ENCODE data around the gene PLXNA4. TPM values are rescaled to one million over a fixed set of nuclear protein-coding genes. Genes with fewer than 3 reads are reported as not detected.

PLXNA4 gene
- total RNA-seq, 1 experiment from 2014 or later: 0.11 TPM

DNA sequence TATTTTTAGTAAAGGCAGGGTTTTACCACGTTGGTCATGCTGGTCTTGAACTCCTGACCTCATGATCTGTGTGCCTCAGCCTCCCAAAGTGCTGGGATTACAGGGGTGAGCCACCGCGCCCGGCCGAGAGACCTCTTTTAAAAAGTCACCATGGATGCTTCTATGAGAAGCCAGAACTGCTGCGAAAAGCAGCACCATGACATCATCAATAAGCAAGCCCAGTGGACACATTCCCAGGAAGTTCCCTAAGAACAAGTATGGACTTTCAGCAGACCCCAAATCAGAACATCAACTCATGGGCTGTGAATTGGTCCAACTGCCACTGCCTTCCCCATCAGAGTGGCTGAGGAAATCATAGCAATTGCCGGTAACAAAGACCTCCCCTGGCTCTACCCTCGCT is 93.4 kb downstream of the PLXNA4 start:
- ChIA-PET CTCF (no interaction called here), POLR2A (ENCODE audit: low non-redundant PET) (no interaction called here)

DNA sequence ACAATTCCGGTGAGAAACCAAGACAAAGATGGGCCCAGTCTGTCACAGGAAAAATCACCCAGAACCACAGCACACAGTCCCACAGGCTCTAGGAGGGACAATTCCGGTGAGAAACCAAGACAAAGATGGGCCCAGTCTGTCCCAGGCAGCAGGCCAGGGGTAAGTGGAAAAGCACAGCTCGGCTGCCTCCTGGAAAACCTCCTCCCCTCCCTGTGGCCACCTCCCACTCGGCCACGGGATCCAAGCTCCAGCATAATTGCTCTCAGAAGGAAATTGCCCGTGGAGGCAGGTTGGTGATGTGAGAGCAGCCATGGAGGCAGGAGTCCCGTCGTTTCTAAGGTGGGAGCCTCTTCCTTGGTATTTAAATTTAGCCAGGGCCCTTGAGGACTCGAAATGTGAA is 95.7 kb downstream of the PLXNA4 start:
- Histone ChIP-seq H3K9me3 (ENCODE audit: low read depth, low read length, poor library complexity, severe bottlenecking) (no peaks in the 10 kb centered on the region), H3K36me3 (ENCODE audit: insufficient read depth, low read length, poor library complexity, severe bottlenecking) (no peaks in the 10 kb centered on the region), H3K4me1 (ENCODE audit: insufficient read depth, low read length, poor library complexity, severe bottlenecking) (no peaks in the 10 kb centered on the region), H3K27ac (ENCODE audit: low read depth, low read length, poor library complexity, severe bottlenecking) (no peak overlapping the region), H3K27me3 (replicated peaks; ENCODE audit: insufficient read depth, low read depth, low read length, poor library complexity) (peaks cover 4% of the 10 kb centered on the region), H3K4me3 (ENCODE audit: low read depth, low read length, poor library complexity, severe bottlenecking) (no peak overlapping the region)
- BruUV-seq (replicated peaks): no TSS peak
- intact Hi-C loops (cut with micrococcal nuclease; ENCODE audit: unreplicated experiment): no loop called here
- CTCF ChIA-PET: no interaction called here
- DNase-seq (ENCODE audit: low spot score): no peak
- POLR2A ChIA-PET (ENCODE audit: low non-redundant PET): no interaction called here
- no peak for TF ChIP-seq EZH2 (IDR thresholded peaks at IDR 0.05; ENCODE audit: borderline replicate concordance, low read depth, low read length, poor library complexity, severe bottlenecking)
- TF ChIP-seq, protein P1, sequence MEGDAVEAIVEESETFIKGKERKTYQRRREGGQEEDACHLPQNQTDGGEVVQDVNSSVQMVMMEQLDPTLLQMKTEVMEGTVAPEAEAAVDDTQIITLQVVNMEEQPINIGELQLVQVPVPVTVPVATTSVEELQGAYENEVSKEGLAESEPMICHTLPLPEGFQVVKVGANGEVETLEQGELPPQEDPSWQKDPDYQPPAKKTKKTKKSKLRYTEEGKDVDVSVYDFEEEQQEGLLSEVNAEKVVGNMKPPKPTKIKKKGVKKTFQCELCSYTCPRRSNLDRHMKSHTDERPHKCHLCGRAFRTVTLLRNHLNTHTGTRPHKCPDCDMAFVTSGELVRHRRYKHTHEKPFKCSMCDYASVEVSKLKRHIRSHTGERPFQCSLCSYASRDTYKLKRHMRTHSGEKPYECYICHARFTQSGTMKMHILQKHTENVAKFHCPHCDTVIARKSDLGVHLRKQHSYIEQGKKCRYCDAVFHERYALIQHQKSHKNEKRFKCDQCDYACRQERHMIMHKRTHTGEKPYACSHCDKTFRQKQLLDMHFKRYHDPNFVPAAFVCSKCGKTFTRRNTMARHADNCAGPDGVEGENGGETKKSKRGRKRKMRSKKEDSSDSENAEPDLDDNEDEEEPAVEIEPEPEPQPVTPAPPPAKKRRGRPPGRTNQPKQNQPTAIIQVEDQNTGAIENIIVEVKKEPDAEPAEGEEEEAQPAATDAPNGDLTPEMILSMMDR (conservative IDR thresholded peaks at IDR 0.05; ENCODE audit: low read depth, low read length): no peak

More for the DNA sequence above, 93.4 kb downstream of the PLXNA4 start:
- BruUV-seq (replicated peaks): no TSS peak
- intact Hi-C loops (cut with micrococcal nuclease; ENCODE audit: unreplicated experiment): no loop called here
- Histone ChIP-seq H3K27ac (ENCODE audit: low read depth, low read length, poor library complexity, severe bottlenecking) (no peak overlapping the region), H3K9me3 (ENCODE audit: low read depth, low read length, poor library complexity, severe bottlenecking) (no peaks in the 10 kb centered on the region), H3K4me1 (ENCODE audit: insufficient read depth, low read length, poor library complexity, severe bottlenecking) (no peaks in the 10 kb centered on the region), H3K36me3 (ENCODE audit: insufficient read depth, low read length, poor library complexity, severe bottlenecking) (no peaks in the 10 kb centered on the region), H3K4me3 (ENCODE audit: low read depth, low read length, poor library complexity, severe bottlenecking) (no peak overlapping the region), H3K27me3 (replicated peaks; ENCODE audit: insufficient read depth, low read depth, low read length, poor library complexity) (peaks cover 8% of the 10 kb centered on the region)
- DNase-seq (ENCODE audit: low spot score): no peak
- no peak for TF ChIP-seq EZH2 (IDR thresholded peaks at IDR 0.05; ENCODE audit: borderline replicate concordance, low read depth, low read length, poor library complexity, severe bottlenecking)
- TF ChIP-seq, protein P1 (conservative IDR thresholded peaks at IDR 0.05; ENCODE audit: low read depth, low read length): no peak

DNA sequence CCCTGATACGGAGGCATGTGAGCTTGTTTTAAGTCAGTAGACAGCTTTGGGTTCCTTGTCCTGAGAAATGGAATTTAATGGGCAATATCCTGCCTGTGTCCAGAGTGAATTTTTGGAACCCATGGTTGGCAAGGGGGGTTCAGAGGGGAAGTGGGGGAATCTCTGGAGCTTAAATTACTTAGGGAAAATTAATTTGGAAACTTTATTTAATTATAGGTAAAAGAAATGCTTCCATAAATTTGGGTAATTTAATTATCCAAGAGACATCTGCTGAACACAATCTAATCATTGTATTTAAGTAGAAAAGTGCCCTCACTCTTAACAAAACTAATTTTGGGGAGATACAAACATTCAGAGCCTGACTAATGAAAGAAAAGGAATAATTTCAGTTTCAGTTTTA is 99.7 kb downstream of the PLXNA4 start:
- Histone ChIP-seq H3K9me3 (ENCODE audit: low read depth, low read length, poor library complexity, severe bottlenecking) (no peaks in the 10 kb centered on the region), H3K27ac (ENCODE audit: low read depth, low read length, poor library complexity, severe bottlenecking) (no peak overlapping the region), H3K4me1 (ENCODE audit: insufficient read depth, low read length, poor library complexity, severe bottlenecking) (peaks cover 14% of the 10 kb centered on the region), H3K36me3 (ENCODE audit: insufficient read depth, low read length, poor library complexity, severe bottlenecking) (no peaks in the 10 kb centered on the region), H3K4me3 (ENCODE audit: low read depth, low read length, poor library complexity, severe bottlenecking) (no peak overlapping the region), H3K27me3 (replicated peaks; ENCODE audit: insufficient read depth, low read depth, low read length, poor library complexity) (no peaks in the 10 kb centered on the region)
- DNase-seq (ENCODE audit: low spot score): no peak
- no TSS peak for BruUV-seq (replicated peaks)
- no peak for TF ChIP-seq EZH2 (IDR thresholded peaks at IDR 0.05; ENCODE audit: borderline replicate concordance, low read depth, low read length, poor library complexity, severe bottlenecking)
- TF ChIP-seq, protein P1 (conservative IDR thresholded peaks at IDR 0.05; ENCODE audit: low read depth, low read length): no peak
- POLR2A ChIA-PET (ENCODE audit: low non-redundant PET): no interaction called here
- CTCF ChIA-PET: no interaction called here
- intact Hi-C loops (cut with micrococcal nuclease; ENCODE audit: unreplicated experiment): no loop called here

All from A673 (cell line).